GM12878 (cell line): ENCODE results near the gene SORBS1. TPM values are rescaled to one million over a fixed set of nuclear protein-coding genes. Genes with fewer than 3 reads are reported as not detected.

ENCODE experiments used
- ATAC-seq: fragments of 200-7000 bp; cut with Tn5 transposase; 3 replicates; pipeline ENCODE4 v1.9.1; 2020; ENCODE audit warnings: mild to moderate bottlenecking, moderate library complexity
- Bru-seq: library from RNA; stranded (reverse); fragments of 400-500 nt; gene quantifications from one replicate; lab custom pipeline; 2021; lab: Mats Ljungman, UMichigan
- BruChase-seq, 2 experiments: library from RNA; stranded (reverse); fragments of 400-500 nt; gene quantifications; one replicate each; lab custom pipeline; 2021; lab: Mats Ljungman, UMichigan
- BruUV-seq: library from RNA; stranded (reverse); fragments of 400-500 nt; replicated peaks from 2 replicates; lab custom pipeline; 2021; lab: Mats Ljungman, UMichigan
- CTCF ChIA-PET: fragments of 300-600 bp; sonication (Branson Sonifier 250); formaldehyde crosslinking; extraction: SDS; loops from one replicate; lab custom pipeline; 2021; ENCODE audit warnings: inconsistent platforms; lab: Yijun Ruan, JAX
- POLR2A ChIA-PET: fragments of 350-600 bp; formaldehyde crosslinking; extraction: SDS; loops from one replicate; lab custom pipeline; 2021; ENCODE audit warnings: inconsistent platforms; lab: Charles Lee
- RAD21 ChIA-PET: fragments of 300-600 bp; sonication (Branson Sonifier 250); formaldehyde crosslinking; loops from one replicate; lab custom pipeline; 2023; ENCODE audit warnings: antibody characterized with exemption; ENCODE audit not compliant: unreplicated experiment; lab: Charles Lee
- SMC1A ChIA-PET: fragments of 300-600 bp; sonication (Branson Sonifier 250); formaldehyde crosslinking; loops from one replicate; lab custom pipeline; 2023; ENCODE audit not compliant: unreplicated experiment, uncharacterized antibody; lab: Charles Lee
- DNase-seq: peaks from one replicate; pipeline ENCODE4 v3.0.0-alpha.2; 2011; ENCODE audit warnings: low read depth, low spot score
- FAIRE-seq: peaks from 3 replicates; lab custom pipeline; 2011; peaks lifted over from hg19 to GRCh38; lab: Jason Lieb, UNC
- H2AFZ ChIP-seq: 2 replicates; pipeline ENCODE4 v1.6.0; 2011; ENCODE audit warnings: low read depth, low read length, control low read depth; ENCODE audit not compliant: control insufficient read depth
- H3K27ac ChIP-seq: 2 replicates; pipeline ENCODE4 v1.5.1; 2011; ENCODE audit warnings: control low read depth; ENCODE audit not compliant: control insufficient read depth, insufficient read depth
- H3K27me3 ChIP-seq, 2 experiments: replicated peaks in 1 of 2; 2 replicates each; pipeline versions ENCODE4 v1.6.0 to v1.6.1; 2011; ENCODE audit warnings: low read length in 1 of 2; ENCODE audit not compliant: control insufficient read depth in 2 of 2, insufficient read depth in 2 of 2
- H3K36me3 ChIP-seq, 2 experiments: 2 replicates each; pipeline ENCODE4 v1.5.1; 2011; ENCODE audit warnings: low read length in 1 of 2; ENCODE audit not compliant: control insufficient read depth in 2 of 2, insufficient read depth in 2 of 2
- H3K4me1 ChIP-seq: 2 replicates; pipeline ENCODE4 v1.6.1; 2011; ENCODE audit warnings: mild to moderate bottlenecking, low read length, moderate library complexity, mixed read lengths; ENCODE audit not compliant: control insufficient read depth, insufficient read depth
- H3K4me2 ChIP-seq: 2 replicates; pipeline ENCODE4 v1.6.0; 2011; ENCODE audit warnings: control low read depth; ENCODE audit not compliant: control insufficient read depth, insufficient read depth
- H3K4me3 ChIP-seq: fragments of 200-600 bp; sonication (generic); 2 replicates; pipeline ENCODE4 v1.5.1; 2016
- H3K79me2 ChIP-seq: 2 replicates; pipeline ENCODE4 v1.6.0; 2011; ENCODE audit warnings: low read length; ENCODE audit not compliant: control insufficient read depth, insufficient read depth
- H3K9ac ChIP-seq: 2 replicates; pipeline ENCODE4 v1.8.0; 2011; ENCODE audit warnings: low read length, control low read depth, mixed read lengths; ENCODE audit not compliant: control insufficient read depth, insufficient read depth
- H3K9me3 ChIP-seq: replicated peaks from 3 replicates; pipeline ENCODE4 v1.5.1; 2011; ENCODE audit warnings: mild to moderate bottlenecking, low read length; ENCODE audit not compliant: control insufficient read depth, insufficient read depth
- H4K20me1 ChIP-seq: 2 replicates; pipeline ENCODE4 v1.6.0; 2011; ENCODE audit not compliant: control insufficient read depth, insufficient read depth
- ASH2L ChIP-seq: fragments of 300-600, 200-600 bp; sonication (generic); IDR thresholded peaks from 2 replicates; pipeline ENCODE4 v1.6.1; 2017; ENCODE audit warnings: low read depth, mild to moderate bottlenecking, borderline replicate concordance
- CBX5 ChIP-seq: sonication (generic); IDR thresholded peaks from 2 replicates; pipeline ENCODE4 v1.6.1; 2016; ENCODE audit warnings: low read depth, moderate library complexity, mild to moderate bottlenecking, inconsistent platforms
- JUNB ChIP-seq: IDR thresholded peaks from 2 replicates; pipeline ENCODE4 v1.6.1; 2016; ENCODE audit warnings: antibody characterized with exemption, mild to moderate bottlenecking
- KAT2A ChIP-seq: conservative IDR thresholded peaks from 2 replicates; pipeline ENCODE4 v1.6.1; 2011; ENCODE audit warnings: low read depth, low read length; ENCODE audit not compliant: control insufficient read depth
- MYB ChIP-seq: fragments of 150-350 bp; IDR thresholded peaks from 2 replicates; pipeline ENCODE4 v1.6.1; 2014; ENCODE audit warnings: mild to moderate bottlenecking, low read depth, low read length, borderline replicate concordance
- NRF1 ChIP-seq: conservative IDR thresholded peaks from 2 replicates; pipeline ENCODE4 v1.6.1; 2011; ENCODE audit warnings: mild to moderate bottlenecking, low read depth, low read length, improper control_type of control experiment
- PML ChIP-seq: IDR thresholded peaks from 2 replicates; pipeline ENCODE4 v1.6.1; 2012; ENCODE audit warnings: low read length, inconsistent platforms
- POLR2AphosphoS5 ChIP-seq: IDR thresholded peaks from 2 replicates; pipeline ENCODE4 v1.6.1; 2011; ENCODE audit warnings: mild to moderate bottlenecking, low read length, inconsistent platforms
- RAD21 ChIP-seq: IDR thresholded peaks from 2 replicates; pipeline ENCODE4 v1.6.1; 2011; ENCODE audit warnings: mild to moderate bottlenecking, low read depth, low read length, moderate library complexity; ENCODE audit not compliant: insufficient read depth
- SMARCA5 ChIP-seq: fragments of 450-650 bp; IDR thresholded peaks from 2 replicates; pipeline ENCODE4 v1.6.1; 2017; ENCODE audit warnings: mild to moderate bottlenecking
- TARDBP ChIP-seq: IDR thresholded peaks from 2 replicates; pipeline ENCODE4 v1.6.1; 2016; ENCODE audit warnings: borderline replicate concordance
- ZNF384 ChIP-seq: IDR thresholded peaks from 2 replicates; pipeline ENCODE4 v1.6.1; 2012; ENCODE audit warnings: low read depth, mild to moderate bottlenecking, low read length, improper control_type of control experiment, borderline replicate concordance
- whole genome bisulfite sequencing: methylation state at CpG from one replicate; pipeline ENCODE4 v1.1.6; 2016; ENCODE audit warnings: low lambda C conversion rate; ENCODE audit not compliant: insufficient replicate concordance, insufficient coverage; ENCODE audit errors: missing lambda C conversion rate; 5-methylcytosine and 5-hydroxymethylcytosine counted together
- in situ Hi-C: fragments of 300-500 bp; cut with MboI; formaldehyde crosslinking; loops from 9 replicates; pipeline ENCODE4 v1.14.3; 2018; ENCODE audit warnings: mixed read lengths
- intact Hi-C: fragments of 100-400 bp; cut with micrococcal nuclease; formaldehyde crosslinking; loops from one replicate; pipeline ENCODE4 v1.14.2; 2022; ENCODE audit not compliant: unreplicated experiment
- long read RNA-seq, 2 experiments: library from polyadenylated mRNA; unstranded; transcript quantifications; one replicate each; pipeline ENCODE4 v2.0.0, GENCODE V29; 2019 to 2020
- polyA minus RNA-seq, 3 experiments: library from RNA; depleted of rRNA, polyadenylated mRNA; stranded (reverse); fragments of >200 nt; gene quantifications; 2 replicates each; pipeline ENCODE4 v1.2.3, GENCODE V29; 2011
- polyA plus RNA-seq, 11 experiments: library from polyadenylated mRNA; depleted of rRNA in 4 of 11; unstranded in 6 of 11; stranded (reverse) in 5 of 11; fragments of >200 nt; fragmentation: Nextera tagmentation in 4 of 11; fragmentation: Illumina TruSeq in 1 of 11; extraction: Ambion mirVana in 4 of 11; extraction: Trizol in 1 of 11; gene quantifications; 1 replicate in 1 of 11; 2 replicates in 10 of 11; pipeline versions ENCODE4 v1.2.1 to v1.2.3, GENCODE V29; 2011 to 2016; ENCODE audit warnings: inconsistent platforms in 2 of 11, missing spikeins in 2 of 11, low read depth in 1 of 11
- total RNA-seq, 4 experiments: library from RNA; depleted of rRNA in 3 of 4; stranded (reverse); fragments of >200 nt in 3 of 4; fragmentation: Illumina TruSeq in 1 of 4; extraction: Trizol in 1 of 4; gene quantifications; 2 replicates each; pipeline versions ENCODE4 v1.2.1 to v1.2.3, GENCODE V29; 2013 to 2021
- TF ChIP-seq, protein P1 (sequence below): fragments of 450-650 bp; formaldehyde crosslinking; IDR thresholded peaks from 2 replicates; pipeline ENCODE4 v1.4.0; 2020; ENCODE audit warnings: mild to moderate bottlenecking, moderate library complexity
- TF ChIP-seq, protein P2 (sequence below): IDR thresholded peaks from 2 replicates; pipeline ENCODE4 v1.6.1; 2011; ENCODE audit warnings: mild to moderate bottlenecking, low read depth, low read length, moderate library complexity; ENCODE audit not compliant: insufficient replicate concordance

The SORBS1 gene
- 8.2 and 9.4 TPM in 2 replicates for total RNA-seq (2013; cell fraction: nucleolus; rRNA removed)
- 0.44 and 0.56 TPM in 2 replicates for total RNA-seq (2014; rRNA removed)
- 0.45 and 0.46 TPM in 2 replicates for total RNA-seq (2014; rRNA removed; fragmentation: Illumina TruSeq; extraction: Trizol)
- total RNA-seq (2021) = 0.51 and 0.56 TPM in 2 replicates
- 0.56 TPM for polyA plus RNA-seq (2011; ENCODE audit: low read depth)
- polyA plus RNA-seq (2011; rRNA removed) = 0.66 and 0.75 TPM in 2 replicates
- polyA plus RNA-seq (2011; cell fraction: cytosol; rRNA removed) = 0.37 and 0.39 TPM in 2 replicates
- polyA plus RNA-seq (2011; cell fraction: nucleus; rRNA removed) = 0.63 and 0.85 TPM in 2 replicates
- polyA plus RNA-seq (2012) = 0.66 and 0.93 TPM in 2 replicates
- 0.40 and 0.79 TPM in 2 replicates for polyA plus RNA-seq (2014; fragmentation: Illumina TruSeq; extraction: Trizol)
- under 1 TPM; 0.13 to 0.37 TPM for polyA plus RNA-seq (2014; fragmentation: Nextera tagmentation; extraction: Ambion mirVana)
- polyA plus RNA-seq (2014; rRNA removed) = 0.38 and 0.95 TPM in 2 replicates
- polyA plus RNA-seq (2016; fragmentation: Nextera tagmentation; extraction: Ambion mirVana) = under 1 TPM; 0.28 to 0.32 TPM
- 0.73 and 1.3 TPM in 2 replicates for polyA minus RNA-seq (2011; rRNA and poly(A)+ RNA removed)
- polyA minus RNA-seq (2011; cell fraction: cytosol; rRNA and poly(A)+ RNA removed) = 0.31 TPM in 1 of 2 replicates, not detected in the other
- 0.60 and 1.4 TPM in 2 replicates for polyA minus RNA-seq (2011; cell fraction: nucleus; rRNA and poly(A)+ RNA removed)
- Bru-seq, nascent RNA = percentile 27 among the genes with signal in this experiment
- BruChase-seq, experiment 1, labeled RNA remaining after a 6-hour chase = percentile 23 among the genes with signal in this experiment
- percentile 24 among the genes with signal in this experiment for BruChase-seq, experiment 2, labeled RNA remaining after a 2-hour chase
- long read RNA-seq, experiment 1 = 0 reads
- long read RNA-seq, experiment 2, partial matches to known transcripts = 0 of 2 reads
- long read RNA-seq, experiment 2, other reads (novel, unspliced or antisense) = 2 of 2 reads

DNA sequence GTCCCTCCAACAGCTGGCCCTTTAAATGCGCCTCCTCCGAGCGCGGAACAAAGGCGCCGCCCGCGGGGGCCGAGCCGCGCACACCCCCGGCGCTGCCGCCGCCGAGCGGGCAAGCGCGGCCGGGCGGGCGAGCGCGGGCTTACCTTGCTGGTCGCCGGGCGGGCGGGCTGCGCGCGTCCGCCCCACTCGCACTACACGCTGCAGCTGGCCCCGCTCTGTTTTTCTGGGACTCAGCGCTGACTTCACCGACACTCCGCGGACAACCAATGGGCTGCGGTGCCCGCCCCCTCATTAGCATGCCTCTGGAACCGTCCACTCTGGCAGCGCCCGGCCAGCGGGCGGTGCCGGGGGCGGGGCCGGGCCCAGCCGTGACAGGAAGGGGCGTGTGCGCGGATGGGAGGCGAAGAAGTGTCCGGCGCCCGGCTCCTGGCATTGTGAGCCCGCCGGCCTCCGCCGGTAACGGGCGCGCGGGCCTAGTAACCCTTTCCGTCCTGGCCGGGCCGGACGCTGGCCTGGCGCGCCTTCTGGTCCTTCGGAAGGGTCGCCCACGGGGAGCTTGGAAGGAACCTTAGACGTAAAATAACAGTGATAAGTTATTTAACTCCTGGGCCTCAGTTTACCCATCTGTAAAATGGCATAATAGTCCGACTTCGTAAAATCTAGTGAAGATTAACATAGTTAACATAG lies at the start of gene SORBS1:
Gene SORBS1, minus strand, starts transcription at position 195 of the 687 bp plus-strand sequence. CDS start 120,236 bp downstream, outside the sequence.
- Histone ChIP-seq H4K20me1 (peaks cover 2% of the 10 kb centered on the region; the same call in 1 of the 2 replicates), H3K4me2 (peak within 1 kb of the TSS; percentile 97), H3K9ac (peak within 1 kb of the TSS; percentile 53; the same call in 1 of the 2 replicates), H3K27ac (no peak within 1 kb of the TSS), H3K79me2 (no peaks in the 10 kb centered on the region), H3K27me3 (peaks cover 3% of the 10 kb centered on the region in 2 experiments; a peak in 3 of 4 replicates), H3K9me3 (no peaks in the 10 kb centered on the region), H3K4me1 (no peaks in the 10 kb centered on the region; the same call in 1 of the 2 replicates), H2AFZ (peak within 1 kb of the TSS; percentile 31), H3K36me3 (no peaks in the 10 kb centered on the region), H3K4me3 (peak within 1 kb of the TSS; percentile 95)
- DNase-seq = peak; percentile 52
- ChIA-PET SMC1A (no interaction called here), CTCF (no interaction called here), RAD21 (no interaction called here), POLR2A (interaction anchor here (0.6 kb wide), 1 partner anchor 454 kb away, joined by 4 read pairs; no protein-coding TSS in a partner anchor)
- peak; percentile 100 for ATAC-seq
- intact Hi-C loops (no loop called here), in situ Hi-C loops (no loop called here)
- 1% methylated on average over 77 of the region's 77 CpGs for WGBS
- no TSS peak for BruUV-seq
- peak; percentile 72 for FAIRE-seq
- TF ChIP-seq SMARCA5 = no peak
- no peak for TF ChIP-seq MYB
- TF ChIP-seq RAD21 = no peak
- TF ChIP-seq, protein P1, sequence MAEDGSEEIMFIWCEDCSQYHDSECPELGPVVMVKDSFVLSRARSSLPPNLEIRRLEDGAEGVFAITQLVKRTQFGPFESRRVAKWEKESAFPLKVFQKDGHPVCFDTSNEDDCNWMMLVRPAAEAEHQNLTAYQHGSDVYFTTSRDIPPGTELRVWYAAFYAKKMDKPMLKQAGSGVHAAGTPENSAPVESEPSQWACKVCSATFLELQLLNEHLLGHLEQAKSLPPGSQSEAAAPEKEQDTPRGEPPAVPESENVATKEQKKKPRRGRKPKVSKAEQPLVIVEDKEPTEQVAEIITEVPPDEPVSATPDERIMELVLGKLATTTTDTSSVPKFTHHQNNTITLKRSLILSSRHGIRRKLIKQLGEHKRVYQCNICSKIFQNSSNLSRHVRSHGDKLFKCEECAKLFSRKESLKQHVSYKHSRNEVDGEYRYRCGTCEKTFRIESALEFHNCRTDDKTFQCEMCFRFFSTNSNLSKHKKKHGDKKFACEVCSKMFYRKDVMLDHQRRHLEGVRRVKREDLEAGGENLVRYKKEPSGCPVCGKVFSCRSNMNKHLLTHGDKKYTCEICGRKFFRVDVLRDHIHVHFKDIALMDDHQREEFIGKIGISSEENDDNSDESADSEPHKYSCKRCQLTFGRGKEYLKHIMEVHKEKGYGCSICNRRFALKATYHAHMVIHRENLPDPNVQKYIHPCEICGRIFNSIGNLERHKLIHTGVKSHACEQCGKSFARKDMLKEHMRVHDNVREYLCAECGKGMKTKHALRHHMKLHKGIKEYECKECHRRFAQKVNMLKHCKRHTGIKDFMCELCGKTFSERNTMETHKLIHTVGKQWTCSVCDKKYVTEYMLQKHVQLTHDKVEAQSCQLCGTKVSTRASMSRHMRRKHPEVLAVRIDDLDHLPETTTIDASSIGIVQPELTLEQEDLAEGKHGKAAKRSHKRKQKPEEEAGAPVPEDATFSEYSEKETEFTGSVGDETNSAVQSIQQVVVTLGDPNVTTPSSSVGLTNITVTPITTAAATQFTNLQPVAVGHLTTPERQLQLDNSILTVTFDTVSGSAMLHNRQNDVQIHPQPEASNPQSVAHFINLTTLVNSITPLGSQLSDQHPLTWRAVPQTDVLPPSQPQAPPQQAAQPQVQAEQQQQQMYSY (CRISPR knock-in tag) = no peak
- TF ChIP-seq NRF1 = no peak
- TF ChIP-seq JUNB = no peak
- no peak for TF ChIP-seq KAT2A
- no peak for TF ChIP-seq POLR2AphosphoS5
- TF ChIP-seq ASH2L = no peak
- no peak for TF ChIP-seq ZNF384
- TF ChIP-seq TARDBP = no peak
- TF ChIP-seq, protein P2, sequence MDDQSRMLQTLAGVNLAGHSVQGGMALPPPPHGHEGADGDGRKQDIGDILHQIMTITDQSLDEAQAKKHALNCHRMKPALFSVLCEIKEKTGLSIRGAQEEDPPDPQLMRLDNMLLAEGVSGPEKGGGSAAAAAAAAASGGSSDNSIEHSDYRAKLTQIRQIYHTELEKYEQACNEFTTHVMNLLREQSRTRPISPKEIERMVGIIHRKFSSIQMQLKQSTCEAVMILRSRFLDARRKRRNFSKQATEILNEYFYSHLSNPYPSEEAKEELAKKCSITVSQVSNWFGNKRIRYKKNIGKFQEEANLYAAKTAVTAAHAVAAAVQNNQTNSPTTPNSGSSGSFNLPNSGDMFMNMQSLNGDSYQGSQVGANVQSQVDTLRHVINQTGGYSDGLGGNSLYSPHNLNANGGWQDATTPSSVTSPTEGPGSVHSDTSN = no peak
- TF ChIP-seq CBX5 = no peak
- TF ChIP-seq PML = no peak
